ENCODE data around the gene SRGAP3.

The SRGAP3 gene

GRCh38 chr3:8953313-8953712, 296.1 kb downstream of the SRGAP3 start:
- in situ Hi-C loops (cut with MboI; ENCODE audit: low sequenced_read_pairs): no loop called here

GRCh38 chr3:8952130-8952529, 297.3 kb downstream of the SRGAP3 start:
- in situ Hi-C loops (cut with MboI; ENCODE audit: low sequenced_read_pairs): no loop called here

GRCh38 chr3:8945890-8946600, 303.4 kb downstream of the SRGAP3 start:
- in situ Hi-C loops (cut with MboI; ENCODE audit: low sequenced_read_pairs): no loop called here

- in situ Hi-C loops (cut with MboI; ENCODE audit: low sequenced_read_pairs): no loop called here
These were observed 306.5 kb downstream of the SRGAP3 start for GRCh38 chr3:8942746-8943488.

- in situ Hi-C loops (cut with MboI; ENCODE audit: low sequenced_read_pairs): no loop called here
These were observed 307.3 kb downstream of the SRGAP3 start for GRCh38 chr3:8942115-8942514.

GRCh38 chr3:8938021-8938420, 311.4 kb downstream of the SRGAP3 start:
- in situ Hi-C loops (cut with MboI; ENCODE audit: low sequenced_read_pairs): no loop called here

- in situ Hi-C loops (cut with MboI; ENCODE audit: low sequenced_read_pairs): no loop called here
These were observed 312.1 kb downstream of the SRGAP3 start for GRCh38 chr3:8937064-8938020.

- in situ Hi-C loops (cut with MboI; ENCODE audit: low sequenced_read_pairs): no loop called here
These were observed 316.9 kb downstream of the SRGAP3 start for GRCh38 chr3:8932507-8932906.

- in situ Hi-C loops (cut with MboI; ENCODE audit: low sequenced_read_pairs): no loop called here
These were observed 318.1 kb downstream of the SRGAP3 start for GRCh38 chr3:8931342-8931741.
